ENCODE data around the gene NKD2.

- TF ChIP-seq, protein P1, sequence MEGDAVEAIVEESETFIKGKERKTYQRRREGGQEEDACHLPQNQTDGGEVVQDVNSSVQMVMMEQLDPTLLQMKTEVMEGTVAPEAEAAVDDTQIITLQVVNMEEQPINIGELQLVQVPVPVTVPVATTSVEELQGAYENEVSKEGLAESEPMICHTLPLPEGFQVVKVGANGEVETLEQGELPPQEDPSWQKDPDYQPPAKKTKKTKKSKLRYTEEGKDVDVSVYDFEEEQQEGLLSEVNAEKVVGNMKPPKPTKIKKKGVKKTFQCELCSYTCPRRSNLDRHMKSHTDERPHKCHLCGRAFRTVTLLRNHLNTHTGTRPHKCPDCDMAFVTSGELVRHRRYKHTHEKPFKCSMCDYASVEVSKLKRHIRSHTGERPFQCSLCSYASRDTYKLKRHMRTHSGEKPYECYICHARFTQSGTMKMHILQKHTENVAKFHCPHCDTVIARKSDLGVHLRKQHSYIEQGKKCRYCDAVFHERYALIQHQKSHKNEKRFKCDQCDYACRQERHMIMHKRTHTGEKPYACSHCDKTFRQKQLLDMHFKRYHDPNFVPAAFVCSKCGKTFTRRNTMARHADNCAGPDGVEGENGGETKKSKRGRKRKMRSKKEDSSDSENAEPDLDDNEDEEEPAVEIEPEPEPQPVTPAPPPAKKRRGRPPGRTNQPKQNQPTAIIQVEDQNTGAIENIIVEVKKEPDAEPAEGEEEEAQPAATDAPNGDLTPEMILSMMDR (IDR thresholded peaks at IDR 0.05) = no peak
- no peak for TF ChIP-seq POLR2A (IDR thresholded peaks at IDR 0.05)
Observed at GRCh38 chr5:1088031-1088430, 79.4 kb downstream of the NKD2 start.

All from adrenal gland (tissue), 5 donors.